Prostate gland (tissue), 2 donors: ENCODE results near the gene BCOR. TPM values are rescaled to one million over a fixed set of nuclear protein-coding genes. Genes with fewer than 3 reads are reported as not detected.

Source experiments
- DNase-seq: peaks from one replicate; pipeline ENCODE4 v3.0.0-alpha.2; 2019; ENCODE audit warnings: low spot score
- H3K27ac ChIP-seq, 2 donors: fragments of 200-600 bp; sonication (generic); 2 replicates each; pipeline ENCODE4 v1.5.1; 2017 to 2019
- H3K27me3 ChIP-seq: fragments of 200-600 bp; sonication (generic); replicated peaks from 2 replicates; pipeline ENCODE4 v1.5.1; 2019; ENCODE audit not compliant: insufficient read depth
- H3K36me3 ChIP-seq, 2 donors: fragments of 200-600 bp; sonication (generic); 1 replicate in 1 of 2; 2 replicates in 1 of 2; pipeline versions ENCODE4 v1.5.1 to v1.8.1; 2017 to 2019
- H3K4me1 ChIP-seq: fragments of 200-600 bp; sonication (generic); replicated peaks from 2 replicates; pipeline ENCODE4 v1.5.1; 2019
- H3K4me3 ChIP-seq, 2 donors: fragments of 200-600 bp; sonication (generic); 2 replicates each; pipeline ENCODE4 v1.5.1; 2017 to 2019
- H3K9me3 ChIP-seq: fragments of 200-600 bp; sonication (generic); 2 replicates; pipeline ENCODE4 v1.5.1; 2017
- POLR2A ChIP-seq: fragments of 450-650 bp; IDR thresholded peaks from one replicate; pipeline ENCODE4 v1.6.1; 2016; ENCODE audit warnings: antibody characterized with exemption, mild to moderate bottlenecking
- POLR2AphosphoS5 ChIP-seq: sonication (generic); formaldehyde crosslinking; IDR thresholded peaks from one replicate; pipeline ENCODE4 v1.6.1; 2017; ENCODE audit warnings: antibody characterized with exemption
- WGBS: methylation state at CpG from one replicate; pipeline ENCODE4 v1.1.5; 2018; 5-methylcytosine and 5-hydroxymethylcytosine counted together
- intact Hi-C: fragments of 100-400 bp; cut with DNase I; formaldehyde crosslinking; loops from one replicate; pipeline ENCODE4 v1.14.2; 2022
- total RNA-seq, 2 donors: library from RNA; depleted of rRNA; stranded (reverse); fragments of >200 nt; gene quantifications; one replicate each; pipeline ENCODE4 v1.1.0, GENCODE V29; 2016
- TF ChIP-seq, protein P1 (sequence below), 4 experiments: fragments of 200-600 bp in 2 of 4; fragments of 450-650 bp in 2 of 4; sonication (generic) in 2 of 4; IDR thresholded peaks; 1 replicate in 3 of 4; 2 replicates in 1 of 4; pipeline ENCODE4 v1.5.1; 2016 to 2019; ENCODE audit warnings: antibody characterized with exemption in 4 of 4, mild to moderate bottlenecking in 2 of 4, moderate library complexity in 2 of 4

The BCOR gene
- total RNA-seq, 2 donors from 2014 or later: 56.2 to 70.8 TPM

DNA sequence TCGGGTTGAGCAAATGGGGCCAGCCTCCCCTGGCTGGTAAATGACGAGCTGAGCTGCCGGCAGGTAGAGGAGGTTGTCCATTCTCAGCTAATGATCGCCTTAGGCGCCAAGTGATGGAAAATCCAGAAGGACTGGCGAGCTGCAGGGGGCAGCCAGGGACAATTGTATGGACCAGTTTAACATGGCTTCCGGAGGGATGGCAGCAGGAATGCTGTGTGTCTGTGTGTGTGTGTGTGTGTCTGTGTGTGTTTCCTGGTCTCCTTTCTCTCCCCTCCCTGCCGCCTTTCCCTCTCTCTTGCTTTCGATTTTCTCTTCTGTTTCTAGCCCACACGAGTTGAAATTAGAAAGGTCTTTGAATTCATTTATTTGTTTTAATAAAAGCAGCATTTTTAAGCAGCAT, 45.2 kb upstream of the BCOR start:
- Histone ChIP-seq H3K9me3 (no peaks in the 10 kb centered on the region), H3K36me3 (no peaks in the 10 kb centered on the region), H3K27me3 (no peaks in the 10 kb centered on the region), H3K4me1 (no peaks in the 10 kb centered on the region), H3K27ac (no peak overlapping the region), H3K4me3 (no peak overlapping the region)
- intact Hi-C loops: loop anchor here (10.0 kb wide), 1 partner anchor 408 kb away; no protein-coding TSS in a partner anchor
- WGBS: 93% methylated on average over 10 of the region's 10 CpGs
- TF ChIP-seq POLR2AphosphoS5 (no peak), POLR2A (no peak)
- TF ChIP-seq, protein P1, sequence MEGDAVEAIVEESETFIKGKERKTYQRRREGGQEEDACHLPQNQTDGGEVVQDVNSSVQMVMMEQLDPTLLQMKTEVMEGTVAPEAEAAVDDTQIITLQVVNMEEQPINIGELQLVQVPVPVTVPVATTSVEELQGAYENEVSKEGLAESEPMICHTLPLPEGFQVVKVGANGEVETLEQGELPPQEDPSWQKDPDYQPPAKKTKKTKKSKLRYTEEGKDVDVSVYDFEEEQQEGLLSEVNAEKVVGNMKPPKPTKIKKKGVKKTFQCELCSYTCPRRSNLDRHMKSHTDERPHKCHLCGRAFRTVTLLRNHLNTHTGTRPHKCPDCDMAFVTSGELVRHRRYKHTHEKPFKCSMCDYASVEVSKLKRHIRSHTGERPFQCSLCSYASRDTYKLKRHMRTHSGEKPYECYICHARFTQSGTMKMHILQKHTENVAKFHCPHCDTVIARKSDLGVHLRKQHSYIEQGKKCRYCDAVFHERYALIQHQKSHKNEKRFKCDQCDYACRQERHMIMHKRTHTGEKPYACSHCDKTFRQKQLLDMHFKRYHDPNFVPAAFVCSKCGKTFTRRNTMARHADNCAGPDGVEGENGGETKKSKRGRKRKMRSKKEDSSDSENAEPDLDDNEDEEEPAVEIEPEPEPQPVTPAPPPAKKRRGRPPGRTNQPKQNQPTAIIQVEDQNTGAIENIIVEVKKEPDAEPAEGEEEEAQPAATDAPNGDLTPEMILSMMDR (IDR thresholded peaks at IDR 0.05): no peak
- no peak for DNase-seq

- Histone ChIP-seq H3K4me3 (no peak overlapping the region), H3K27ac (no peak overlapping the region), H3K27me3 (no peaks in the 10 kb centered on the region), H3K4me1 (no peaks in the 10 kb centered on the region), H3K36me3 (no peaks in the 10 kb centered on the region), H3K9me3 (no peaks in the 10 kb centered on the region)
- TF ChIP-seq, protein P1 (IDR thresholded peaks at IDR 0.05): no peak
- no peak for TF ChIP-seq POLR2AphosphoS5
- TF ChIP-seq POLR2A: no peak
- 93% methylated on average over 6 of the region's 6 CpGs for WGBS
- intact Hi-C loops: loop anchor here (10.0 kb wide), 1 partner anchor 408 kb away; no protein-coding TSS in a partner anchor
- DNase-seq: no peak
These were observed 44.7 kb upstream of the BCOR start for GRCh38 chrX:40142417-40142816.

DNA sequence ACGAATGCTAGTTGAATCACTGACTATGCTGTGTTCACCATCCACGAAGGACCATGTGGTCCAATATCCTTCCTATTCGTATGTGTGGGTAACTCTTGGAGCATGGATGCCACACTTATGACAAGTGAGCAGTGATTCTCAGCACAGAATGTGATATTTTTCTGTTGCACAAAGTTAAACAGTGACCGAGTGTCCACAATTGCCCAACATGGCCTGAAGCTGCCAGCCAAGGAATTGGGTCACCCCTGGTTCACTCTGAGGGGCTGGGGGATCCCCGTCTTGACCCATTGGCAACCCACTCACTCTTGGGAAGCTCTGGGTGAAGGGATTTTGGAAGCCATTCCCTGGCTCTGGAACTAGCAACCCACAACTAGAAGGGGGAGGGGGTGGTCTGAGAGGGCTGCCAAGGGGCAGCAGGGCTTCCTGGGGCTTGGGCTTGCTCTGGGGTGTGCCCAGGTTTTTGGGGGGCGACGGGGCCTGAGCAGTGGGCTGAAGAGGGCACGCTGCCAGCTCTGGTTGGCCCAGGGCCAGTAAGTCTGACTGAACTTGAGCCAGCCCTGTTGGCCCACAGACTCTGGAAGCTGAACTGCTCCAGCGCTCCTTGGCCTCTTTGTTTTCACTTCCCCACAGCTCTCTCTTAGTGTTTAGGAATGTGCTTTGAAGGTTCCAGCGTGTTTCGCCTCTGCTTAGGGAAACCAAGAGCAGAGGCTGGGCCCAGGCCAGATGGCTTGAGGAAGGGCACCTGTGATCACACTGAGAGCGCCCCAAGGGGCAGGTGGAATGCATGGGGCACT, 43.1 kb upstream of the BCOR start:
- intact Hi-C loops: loop anchor here (10.0 kb wide), 1 partner anchor 406 kb away; no protein-coding TSS in a partner anchor
- DNase-seq: no peak
- Histone ChIP-seq H3K36me3 (no peaks in the 10 kb centered on the region), H3K27me3 (no peaks in the 10 kb centered on the region), H3K27ac (peak overlapping the region; percentile 11 to 16), H3K4me3 (no peak overlapping the region), H3K9me3 (no peaks in the 10 kb centered on the region), H3K4me1 (no peaks in the 10 kb centered on the region)
- WGBS: 21% methylated on average over 8 of the region's 12 CpGs
- no peak for TF ChIP-seq POLR2A
- TF ChIP-seq, protein P1 (IDR thresholded peaks at IDR 0.05): no peak
- TF ChIP-seq POLR2AphosphoS5: no peak

GRCh38 chrX:40132751-40133150, 35.0 kb upstream of the BCOR start:
- no peaks in the 10 kb centered on the region for H3K27me3 ChIP-seq
- intact Hi-C loops: no loop called here
- H3K4me3 ChIP-seq: no peak overlapping the region
- DNase-seq: no peak
- no peaks in the 10 kb centered on the region for H3K4me1 ChIP-seq
- TF ChIP-seq POLR2AphosphoS5: peak; percentile 40
- TF ChIP-seq, protein P1 (IDR thresholded peaks at IDR 0.05): no peak
- no peaks in the 10 kb centered on the region for H3K36me3 ChIP-seq
- no peak overlapping the region for H3K27ac ChIP-seq
- WGBS: 23% methylated on average over 6 of the region's 7 CpGs
- H3K9me3 ChIP-seq: no peaks in the 10 kb centered on the region
